GM15510 (cell line): ENCODE measurements around the gene LRRN2.

Source experiments
- POLR2A ChIP-seq: IDR thresholded peaks from 3 replicates; pipeline ENCODE4 v1.6.1; 2011; ENCODE audit warnings: borderline replicate concordance; ENCODE audit not compliant: insufficient read length; ENCODE audit errors: extremely low read depth

LRRN2 gene

DNA sequence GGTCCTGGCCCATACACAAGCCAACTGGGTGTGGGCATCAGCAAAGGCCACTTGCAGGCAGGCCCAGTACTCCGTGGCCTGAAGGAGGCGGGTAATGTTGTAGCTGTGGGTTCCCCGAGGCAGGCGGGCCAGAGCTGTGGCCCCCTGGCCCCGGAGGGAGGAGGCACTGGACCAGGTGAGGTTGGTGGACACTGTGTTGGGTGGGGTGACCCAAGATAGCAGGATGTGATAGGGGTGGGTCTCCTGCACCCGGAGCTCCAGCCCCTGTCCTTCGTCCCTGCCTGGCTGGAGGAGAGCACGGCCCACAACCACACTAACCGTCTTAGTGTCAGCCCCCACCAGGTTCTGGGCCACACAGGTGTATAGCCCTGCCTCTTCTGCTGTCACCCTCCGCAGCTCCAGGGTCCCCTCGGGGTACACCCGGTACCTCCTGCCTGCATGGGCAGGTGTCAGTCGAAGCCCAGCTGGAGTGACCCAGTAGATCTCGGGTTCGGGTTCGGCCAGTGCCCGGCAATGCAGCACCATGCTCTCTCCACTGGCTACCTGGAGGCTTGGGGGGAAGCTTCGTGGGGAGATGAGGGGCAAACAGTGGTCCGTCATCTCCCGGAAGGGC is 67.3 kb downstream of the LRRN2 start:
- no peak for TF ChIP-seq POLR2A

DNA sequence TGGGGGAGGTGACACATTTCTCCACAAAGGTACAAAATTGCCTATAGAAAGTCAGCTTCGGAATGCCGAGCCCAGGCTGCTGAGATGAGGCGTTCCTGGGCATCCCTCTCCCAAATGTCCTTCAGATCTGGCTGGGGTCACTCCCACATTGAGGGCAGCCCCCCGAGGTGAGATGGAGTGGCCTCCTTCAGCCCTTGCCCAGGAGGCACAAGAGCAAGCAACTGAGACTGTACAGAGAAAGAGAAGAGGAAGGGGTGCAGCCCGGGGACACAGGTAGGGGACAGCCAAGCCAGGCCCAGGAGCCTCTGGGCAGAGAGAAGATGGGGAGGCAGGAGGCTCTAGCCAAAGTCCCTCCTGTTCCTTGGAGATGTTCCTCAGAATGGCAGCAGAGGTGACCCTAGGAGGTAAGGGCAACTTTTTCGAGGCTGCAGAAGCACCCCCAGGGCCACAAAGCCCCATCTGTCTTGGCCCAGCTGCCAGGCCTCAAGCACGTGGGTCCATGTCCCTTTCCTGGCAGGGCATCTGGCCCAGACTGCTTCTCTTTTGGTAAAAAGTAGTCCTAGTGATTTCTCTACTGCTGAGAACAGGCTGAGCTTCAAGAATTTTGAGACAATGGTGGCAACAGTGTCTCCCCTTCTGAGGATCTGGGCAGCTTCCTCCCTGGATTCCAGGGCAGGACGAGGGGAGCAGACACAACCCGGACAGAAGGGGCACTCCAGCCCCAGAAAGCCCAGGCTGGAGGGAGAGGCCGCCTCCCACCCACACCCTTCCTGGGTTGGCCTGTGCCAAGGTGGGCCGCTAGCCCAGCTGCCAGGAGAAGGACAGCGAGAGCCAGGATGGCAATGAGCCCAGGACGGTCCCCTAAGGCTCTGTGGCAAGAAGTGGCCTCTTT is 68.0 kb downstream of the LRRN2 start:
- no peak for TF ChIP-seq POLR2A

DNA sequence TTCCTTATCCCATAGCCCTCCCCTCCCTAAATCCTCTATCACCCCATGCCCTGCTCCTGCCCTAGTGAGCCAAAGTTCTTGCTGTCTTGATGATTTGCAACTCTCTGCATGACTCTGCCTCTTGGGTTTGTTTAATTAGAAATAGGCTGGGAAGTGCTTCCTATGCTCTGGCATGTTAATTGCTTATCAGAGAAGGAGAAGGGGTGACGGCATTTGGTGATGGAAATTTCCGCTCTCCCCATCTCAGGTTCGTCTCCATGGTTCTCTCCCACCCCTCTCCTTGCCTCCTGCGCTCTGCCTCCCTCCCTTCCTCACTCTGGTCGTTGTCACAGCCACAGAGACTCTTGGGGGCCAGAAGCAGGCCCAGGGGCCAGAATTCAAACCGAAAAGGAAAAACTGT is 68.9 kb downstream of the LRRN2 start:
- TF ChIP-seq POLR2A, result no peak

DNA sequence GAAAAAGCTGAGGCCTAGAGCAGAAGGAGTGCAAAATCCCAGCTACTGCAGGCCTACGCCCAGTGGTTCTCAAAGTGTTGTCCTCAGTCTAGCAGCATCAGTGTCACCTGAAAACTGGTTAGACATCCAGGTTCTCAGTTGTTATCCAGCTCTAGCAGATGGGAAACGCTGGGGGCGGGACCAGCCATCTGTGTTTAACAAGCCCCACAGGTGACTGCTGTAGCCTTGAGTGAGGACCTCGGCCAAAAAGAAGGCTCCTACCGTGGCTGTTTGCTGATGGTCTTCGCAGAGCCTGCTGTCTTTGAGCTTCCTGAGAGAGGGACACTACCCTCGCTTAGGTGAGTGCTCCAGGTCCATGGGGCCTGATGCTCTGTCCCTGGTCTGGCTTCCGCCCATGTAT is 69.7 kb downstream of the LRRN2 start:
- no peak for TF ChIP-seq POLR2A

DNA sequence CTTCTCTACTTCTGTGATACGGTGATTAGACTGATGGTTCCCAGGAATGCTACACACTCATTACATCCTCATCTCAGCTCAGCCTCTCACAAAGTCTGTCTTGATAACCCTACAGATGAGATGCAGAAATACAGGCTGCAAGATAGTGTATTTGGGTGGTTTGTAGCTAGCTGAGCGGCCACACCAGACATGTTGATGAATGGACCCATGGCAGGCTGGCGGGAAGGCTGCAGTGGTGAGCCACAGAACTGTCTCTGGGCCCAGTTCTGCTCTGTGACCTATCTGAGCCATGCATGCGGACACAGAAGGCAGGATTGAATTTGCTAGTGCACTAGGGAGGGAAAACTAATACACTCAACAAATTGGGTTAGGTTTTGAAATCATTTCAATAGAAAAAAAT is 71.9 kb downstream of the LRRN2 start:
- TF ChIP-seq POLR2A, result no peak

DNA sequence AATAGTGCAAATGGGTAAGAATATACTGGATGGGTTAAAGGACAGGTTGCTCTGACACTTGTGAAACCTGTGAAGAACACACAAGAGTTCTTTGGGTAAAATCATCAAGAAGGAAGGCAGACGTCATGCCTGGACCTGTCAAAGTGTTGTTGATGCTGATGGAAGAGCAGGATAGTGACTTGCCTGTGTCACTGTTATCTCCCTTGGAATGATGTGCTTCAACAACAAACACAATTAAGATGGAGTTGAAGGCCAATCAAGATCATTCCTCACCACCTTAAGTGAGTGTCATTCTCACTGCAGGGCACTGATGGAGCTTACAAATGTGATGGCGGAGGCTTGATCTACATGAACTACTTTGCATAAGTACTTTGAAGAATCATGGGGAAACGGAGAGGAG is 73.2 kb downstream of the LRRN2 start:
- TF ChIP-seq POLR2A, result no peak

DNA sequence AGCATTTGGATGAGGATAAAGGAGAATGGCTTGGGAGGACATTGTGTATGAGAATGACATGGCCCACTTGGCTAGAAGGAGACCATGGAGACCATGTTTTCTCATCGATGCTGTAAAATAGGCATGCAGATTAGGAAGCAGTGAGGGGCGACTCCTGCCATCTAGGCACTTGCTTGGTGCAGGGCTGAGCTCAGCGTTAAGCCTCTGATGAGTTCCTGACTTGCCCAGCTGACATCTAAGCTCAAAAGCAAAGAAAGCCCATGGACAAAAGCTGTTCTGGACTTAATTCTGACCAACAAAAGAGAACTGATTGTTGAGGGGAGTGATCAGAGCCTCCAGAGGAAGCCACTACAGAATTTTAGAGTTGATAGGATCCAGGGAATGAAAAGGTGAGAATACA is 74.5 kb downstream of the LRRN2 start:
- no peak for TF ChIP-seq POLR2A

DNA sequence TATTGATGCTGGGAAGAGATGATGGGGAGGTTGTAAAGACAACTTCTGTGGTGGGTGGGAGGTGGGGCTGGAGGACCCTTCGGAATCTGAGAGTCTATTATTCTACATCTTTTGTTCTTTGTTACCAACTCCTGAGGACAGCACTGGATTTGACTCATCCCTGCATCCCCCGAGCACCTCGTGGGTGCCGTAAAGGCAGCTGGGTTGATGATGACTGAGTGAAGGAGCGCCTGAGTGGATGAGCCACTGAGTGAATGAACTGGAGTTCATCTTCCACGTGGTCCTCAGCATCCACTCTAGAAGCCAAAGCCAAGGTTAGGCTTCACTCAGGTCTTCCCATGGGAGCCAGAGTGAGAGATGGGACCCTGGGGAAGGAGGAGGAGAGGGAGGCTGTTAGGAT is 77.6 kb downstream of the LRRN2 start:
- TF ChIP-seq POLR2A, result no peak

DNA sequence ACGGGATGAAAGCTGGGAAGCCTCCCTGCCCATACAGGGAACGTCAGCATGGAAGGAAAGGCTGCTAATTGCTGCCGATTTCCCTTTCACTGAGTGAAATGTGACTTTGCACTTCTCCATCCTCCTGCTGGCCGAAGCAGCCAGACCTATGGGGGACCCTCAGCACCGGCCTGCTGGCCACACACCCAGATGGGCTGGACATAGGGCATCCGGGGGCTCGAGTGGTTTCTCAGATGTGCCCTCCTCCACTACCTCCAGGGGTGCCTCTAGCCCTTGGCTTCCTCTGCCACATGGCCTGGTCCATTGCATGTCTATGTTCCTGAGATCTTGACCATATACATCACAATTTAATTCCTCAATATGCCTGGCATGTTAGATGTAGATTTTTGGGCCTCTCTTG is 79.7 kb downstream of the LRRN2 start:
- TF ChIP-seq POLR2A, result no peak

DNA sequence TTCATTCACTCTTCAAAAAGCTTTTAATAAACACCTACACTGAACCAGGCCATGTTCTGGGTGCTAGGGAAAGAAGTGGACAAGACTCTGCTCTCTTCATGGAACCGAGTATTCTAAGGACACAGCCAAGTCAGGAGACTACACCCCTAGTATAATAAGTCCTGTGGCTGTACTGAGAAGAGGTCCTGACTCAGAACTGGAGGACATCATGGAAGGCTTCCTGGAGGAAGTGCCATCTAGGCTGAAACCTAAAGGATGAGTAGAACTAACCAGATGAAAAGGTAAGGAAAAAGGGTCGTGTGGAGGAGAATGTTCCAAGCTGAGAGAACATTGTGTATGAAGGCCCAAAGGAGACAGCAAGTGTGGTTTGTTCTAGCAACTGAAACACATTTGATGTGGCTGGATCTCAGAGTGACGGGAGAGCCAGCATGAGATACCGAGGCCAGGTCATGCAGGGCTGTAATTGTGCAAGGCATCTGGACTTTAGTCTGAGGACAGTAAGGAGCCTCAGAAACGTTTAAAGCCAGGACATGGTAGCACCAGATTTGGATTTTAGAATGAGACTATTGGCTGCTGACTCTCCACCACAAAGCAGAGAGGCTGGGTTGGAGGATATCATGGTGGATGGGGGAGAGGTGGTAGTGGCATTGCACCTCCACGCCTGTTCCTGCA is 82.5 kb downstream of the LRRN2 start:
- TF ChIP-seq POLR2A, result no peak

DNA sequence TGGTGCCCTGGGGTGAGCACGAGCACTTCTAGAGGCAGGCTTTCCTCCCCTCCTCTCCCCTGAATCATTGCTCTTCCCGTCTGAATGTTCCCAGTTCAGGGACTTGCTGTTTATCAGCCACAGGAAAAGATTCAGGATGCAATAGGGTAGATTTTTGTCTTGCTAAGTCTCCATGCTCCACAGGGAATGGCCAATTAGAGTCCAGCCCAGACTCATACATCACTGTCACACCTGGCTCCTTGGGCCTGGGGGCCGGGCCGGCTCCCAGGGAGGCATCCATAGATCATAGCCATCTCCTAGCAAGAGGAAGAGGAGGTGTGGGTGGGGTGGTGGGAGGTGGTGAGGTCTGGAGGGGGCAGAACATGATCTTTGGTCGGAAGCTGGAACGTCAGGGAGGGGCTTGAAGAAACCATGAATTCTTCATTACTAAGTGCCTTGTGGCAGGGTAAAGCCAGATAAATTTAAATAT is 83.4 kb downstream of the LRRN2 start:
- no peak for TF ChIP-seq POLR2A

DNA sequence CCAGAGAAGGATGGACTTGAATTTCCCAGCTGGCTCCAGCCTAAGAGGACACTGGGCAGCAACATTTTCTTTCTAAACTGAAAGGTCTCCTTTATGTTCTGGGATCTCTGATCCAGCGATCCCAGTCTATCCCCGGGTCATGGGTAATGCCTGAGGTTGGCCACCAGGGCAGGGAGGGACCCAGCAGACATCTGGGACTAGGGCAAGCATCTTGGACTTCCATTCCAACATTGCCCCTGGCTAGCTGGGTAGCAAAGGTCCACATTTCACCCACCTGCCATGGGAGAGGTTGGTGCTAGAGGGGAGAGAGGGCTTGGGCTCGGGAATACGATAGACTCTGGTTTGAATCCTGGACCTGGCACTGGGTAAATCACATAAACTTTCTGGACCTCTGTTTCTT is 84.6 kb downstream of the LRRN2 start:
- TF ChIP-seq POLR2A, result no peak

DNA sequence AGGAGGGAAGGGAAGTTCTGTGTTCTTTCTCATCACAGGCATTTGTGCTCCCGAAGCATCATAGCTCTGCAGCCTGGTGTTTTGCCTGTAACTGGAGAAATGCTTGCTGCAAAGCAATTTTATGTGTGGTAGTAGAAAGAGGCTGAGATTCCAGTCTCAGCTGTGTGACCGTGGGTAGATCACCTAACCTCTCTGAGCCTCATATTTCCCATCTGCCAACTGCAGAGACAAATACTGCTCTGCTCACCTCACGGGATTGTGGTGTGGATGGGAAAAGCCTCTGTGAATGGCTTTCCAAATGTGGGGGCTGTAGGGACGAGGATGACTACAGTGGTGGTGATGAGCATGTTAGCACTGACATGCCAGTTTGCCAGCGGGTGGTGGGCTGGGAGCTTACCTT is 85.3 kb downstream of the LRRN2 start:
- TF ChIP-seq POLR2A, result no peak

DNA sequence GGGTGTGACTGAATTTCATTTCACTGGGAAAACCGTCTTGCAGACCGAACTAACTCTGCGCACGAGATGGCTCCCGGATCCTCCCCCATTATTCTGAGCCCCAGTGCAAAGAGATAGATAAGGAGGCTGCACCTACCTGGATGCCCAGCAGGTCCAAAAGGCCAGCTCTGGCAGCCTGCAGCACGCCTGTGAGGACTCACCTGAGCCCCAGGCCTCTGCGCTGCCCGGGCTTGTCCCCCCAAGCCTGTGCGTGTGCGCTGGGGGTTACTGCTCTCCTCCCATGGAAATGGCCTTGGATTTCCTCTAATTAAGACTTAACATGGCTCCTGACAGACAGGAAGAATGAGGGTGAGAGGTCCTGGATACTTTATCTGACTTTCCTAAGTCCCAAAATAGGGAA is 85.9 kb downstream of the LRRN2 start:
- TF ChIP-seq POLR2A, result no peak

DNA sequence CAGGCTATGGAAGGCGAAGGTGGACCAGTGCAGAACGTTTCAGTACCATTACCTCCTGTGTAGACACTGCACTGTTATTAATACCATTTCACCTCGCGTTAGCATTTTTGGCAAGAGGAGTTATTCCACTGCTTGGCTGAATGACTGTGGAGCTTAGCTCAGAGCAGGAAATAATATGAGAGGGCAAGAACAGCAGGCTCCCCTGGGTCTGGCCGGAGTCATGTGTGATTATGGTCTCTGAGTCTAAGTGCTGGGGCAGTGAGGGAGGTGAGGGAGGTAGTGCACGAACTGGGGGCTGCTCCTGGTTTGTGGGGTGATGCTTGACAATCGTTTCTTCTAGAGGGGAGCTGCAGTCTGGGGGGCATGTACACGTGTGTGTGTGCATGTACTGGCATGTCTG is 86.4 kb downstream of the LRRN2 start:
- TF ChIP-seq POLR2A, result no peak
